Caco-2 (cell line): ENCODE results near the gene COL4A4. TPM values are rescaled to one million over a fixed set of nuclear protein-coding genes. Genes with fewer than 3 reads are reported as not detected.

Experiments
- BruUV-seq: library from RNA; stranded (reverse); fragments of 400-500 nt; replicated peaks from 2 replicates; lab custom pipeline; 2021; lab: Mats Ljungman, UMichigan
- CTCF ChIA-PET: fragments of 300-600 bp; sonication (Branson Sonifier 250); formaldehyde crosslinking; loops from one replicate; lab custom pipeline; 2022; ENCODE audit warnings: antibody characterized with exemption; lab: Charles Lee
- POLR2A ChIA-PET: fragments of 300-600 bp; sonication (Branson Sonifier 250); formaldehyde crosslinking; loops from one replicate; lab custom pipeline; 2022; ENCODE audit warnings: antibody characterized with exemption; lab: Charles Lee
- DNase-seq, 2 experiments: peaks; one replicate each; pipeline versions ENCODE4 v3.0.0 to v3.0.0-alpha.2; 2020 to 2022
- H3K27me3 ChIP-seq: replicated peaks from 2 replicates; pipeline ENCODE4 v1.6.0; 2011; ENCODE audit warnings: low read length; ENCODE audit not compliant: control insufficient read depth, insufficient read depth
- H3K36me3 ChIP-seq: 2 replicates; pipeline ENCODE4 v1.5.1; 2011; ENCODE audit warnings: low read length; ENCODE audit not compliant: control insufficient read depth, insufficient read depth
- H3K4me1 ChIP-seq: fragments of 250-450 bp; sonication (Bioruptor Pico); 2 replicates; pipeline ENCODE4 v1.5.1; 2020; ENCODE audit warnings: mild to moderate bottlenecking
- H3K4me3 ChIP-seq: 2 replicates; pipeline ENCODE4 v1.5.1; 2011; ENCODE audit warnings: low read depth, mild to moderate bottlenecking, control low read depth, low read length
- H3K9me3 ChIP-seq: fragments of 250-450 bp; sonication (Bioruptor Pico); 2 replicates; pipeline ENCODE4 v1.5.1; 2020; ENCODE audit warnings: mild to moderate bottlenecking, moderate library complexity
- H3K27ac Mint-ChIP-seq: one replicate; pipeline ENCODE4 v1.8.0; 2022; ENCODE audit warnings: mixed read lengths; ENCODE audit not compliant: unreplicated experiment
- H3K27me3 Mint-ChIP-seq: one replicate; pipeline ENCODE4 v1.8.0; 2022; ENCODE audit warnings: mixed read lengths; ENCODE audit not compliant: insufficient read depth, unreplicated experiment
- H3K36me3 Mint-ChIP-seq: one replicate; pipeline ENCODE4 v1.8.0; 2022; ENCODE audit warnings: mild to moderate bottlenecking, mixed read lengths; ENCODE audit not compliant: insufficient read depth, unreplicated experiment
- H3K4me1 Mint-ChIP-seq: one replicate; pipeline ENCODE4 v1.8.0; 2022; ENCODE audit warnings: low read depth, mixed read lengths; ENCODE audit not compliant: unreplicated experiment
- H3K4me3 Mint-ChIP-seq: one replicate; pipeline ENCODE4 v1.8.0; 2022; ENCODE audit warnings: mild to moderate bottlenecking, moderate library complexity, mixed read lengths; ENCODE audit not compliant: unreplicated experiment
- H3K9me3 Mint-ChIP-seq: one replicate; pipeline ENCODE4 v1.8.0; 2022; ENCODE audit warnings: mixed read lengths; ENCODE audit not compliant: unreplicated experiment
- intact Hi-C: fragments of 100-400 bp; cut with micrococcal nuclease; formaldehyde crosslinking; loops from one replicate; pipeline ENCODE4 v1.10.0; 2022; ENCODE audit not compliant: unreplicated experiment
- total RNA-seq: library from RNA; stranded (reverse); gene quantifications from 2 replicates; pipeline ENCODE4 v1.2.3, GENCODE V29; 2022
- TF ChIP-seq, protein P1 (sequence below), 2 experiments: fragments of 200-600 bp in 1 of 2; IDR thresholded peaks; 1 replicate in 1 of 2; 2 replicates in 1 of 2; pipeline versions ENCODE4 v1.5.1 to v1.8.0; 2011 to 2022; ENCODE audit warnings: antibody characterized with exemption in 1 of 2, control low read depth in 1 of 2, inconsistent platforms in 1 of 2, low read depth in 1 of 2, low read length in 1 of 2, mild to moderate bottlenecking in 1 of 2, moderate library complexity in 1 of 2; ENCODE audit not compliant: insufficient read depth in 1 of 2, severe bottlenecking in 1 of 2, unreplicated experiment in 1 of 2

The COL4A4 gene
- total RNA-seq, 1 experiment from 2014 or later, result 8.7 TPM

DNA sequence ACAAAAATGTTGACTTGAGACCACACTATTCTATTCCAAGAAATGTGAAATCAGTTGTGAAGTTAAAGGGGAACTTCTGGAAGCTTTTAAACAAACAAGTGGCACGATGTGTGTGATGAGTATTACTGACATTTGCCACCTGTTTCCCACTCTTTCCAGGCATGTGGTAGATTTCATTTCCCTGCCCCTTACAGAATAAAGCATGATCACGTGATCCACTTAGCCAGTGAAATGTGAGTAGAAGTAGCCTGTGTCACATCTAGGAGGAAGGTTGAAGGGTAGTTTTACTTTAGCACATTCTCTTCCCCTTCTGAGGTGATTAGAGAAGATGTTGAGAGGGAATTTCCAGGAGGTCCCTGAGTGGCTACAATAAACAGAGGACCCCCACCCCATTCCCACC, 3.8 kb downstream of the COL4A4 start:
- Mint-ChIP-seq H3K4me3 (no peak overlapping the region), H3K36me3 (no peaks in the 10 kb centered on the region), H3K4me1 (no peaks in the 10 kb centered on the region), H3K27ac (no peak overlapping the region), H3K27me3 (peaks cover 4% of the 10 kb centered on the region), H3K9me3 (no peaks in the 10 kb centered on the region)
- H3K27me3 ChIP-seq, result no peaks in the 10 kb centered on the region
- no peak for DNase-seq
- intact Hi-C loops, result loop anchor here (10.0 kb wide), 1 partner anchor 165 kb away; the partner anchor contains the start of gene MFF
- no peaks in the 10 kb centered on the region for H3K36me3 ChIP-seq
- H3K4me1 ChIP-seq, result no peaks in the 10 kb centered on the region
- H3K4me3 ChIP-seq, result no peak overlapping the region
- BruUV-seq, result no TSS peak
- H3K9me3 ChIP-seq, result no peaks in the 10 kb centered on the region
- TF ChIP-seq, protein P1, sequence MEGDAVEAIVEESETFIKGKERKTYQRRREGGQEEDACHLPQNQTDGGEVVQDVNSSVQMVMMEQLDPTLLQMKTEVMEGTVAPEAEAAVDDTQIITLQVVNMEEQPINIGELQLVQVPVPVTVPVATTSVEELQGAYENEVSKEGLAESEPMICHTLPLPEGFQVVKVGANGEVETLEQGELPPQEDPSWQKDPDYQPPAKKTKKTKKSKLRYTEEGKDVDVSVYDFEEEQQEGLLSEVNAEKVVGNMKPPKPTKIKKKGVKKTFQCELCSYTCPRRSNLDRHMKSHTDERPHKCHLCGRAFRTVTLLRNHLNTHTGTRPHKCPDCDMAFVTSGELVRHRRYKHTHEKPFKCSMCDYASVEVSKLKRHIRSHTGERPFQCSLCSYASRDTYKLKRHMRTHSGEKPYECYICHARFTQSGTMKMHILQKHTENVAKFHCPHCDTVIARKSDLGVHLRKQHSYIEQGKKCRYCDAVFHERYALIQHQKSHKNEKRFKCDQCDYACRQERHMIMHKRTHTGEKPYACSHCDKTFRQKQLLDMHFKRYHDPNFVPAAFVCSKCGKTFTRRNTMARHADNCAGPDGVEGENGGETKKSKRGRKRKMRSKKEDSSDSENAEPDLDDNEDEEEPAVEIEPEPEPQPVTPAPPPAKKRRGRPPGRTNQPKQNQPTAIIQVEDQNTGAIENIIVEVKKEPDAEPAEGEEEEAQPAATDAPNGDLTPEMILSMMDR (IDR thresholded peaks at IDR 0.05; ENCODE audit: insufficient read depth in 1 of 2, low read depth in 1 of 2, low read length in 1 of 2, severe bottlenecking in 1 of 2, unreplicated experiment in 1 of 2), result no peak
- ChIA-PET POLR2A (no interaction called here), CTCF (no interaction called here)

DNA sequence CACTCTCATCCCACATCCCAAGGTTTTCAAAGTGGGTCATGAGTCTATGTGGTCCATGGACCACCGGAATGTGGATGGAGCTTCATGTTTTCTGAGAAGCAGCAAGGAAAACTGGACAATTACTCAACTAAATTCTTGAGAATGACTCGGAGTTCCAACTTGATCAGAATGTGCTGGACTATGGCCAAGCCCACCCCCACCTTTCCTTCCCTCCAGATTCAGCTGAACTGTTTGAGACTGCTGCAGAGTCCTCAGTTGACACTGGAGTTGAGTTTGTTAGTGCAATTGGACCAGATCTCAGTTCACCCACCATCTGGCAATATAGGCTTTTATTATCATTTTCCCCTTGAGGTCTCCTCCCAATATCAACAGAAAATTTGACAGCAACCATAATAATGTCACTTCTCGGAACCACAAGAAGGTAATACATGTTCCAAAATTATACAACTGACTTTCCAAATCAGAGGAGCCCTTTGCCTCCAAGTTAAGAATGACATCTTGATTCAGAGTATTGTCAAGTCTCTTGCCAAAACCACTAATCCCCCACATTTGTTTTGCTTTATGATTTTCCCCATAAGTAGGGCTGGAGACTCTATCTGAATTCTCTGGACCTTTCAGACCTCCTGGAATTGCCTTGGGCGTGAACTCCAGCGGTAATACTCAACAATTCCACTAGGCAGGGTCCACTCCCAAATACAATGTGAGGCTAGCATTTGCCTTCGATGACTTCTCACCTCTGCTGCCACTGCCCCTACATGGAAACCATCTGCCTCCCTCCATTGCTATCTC, 8.8 kb downstream of the COL4A4 start:
- H3K36me3 Mint-ChIP-seq, result no peaks in the 10 kb centered on the region
- Histone ChIP-seq H3K36me3 (no peaks in the 10 kb centered on the region), H3K27me3 (no peaks in the 10 kb centered on the region), H3K9me3 (no peaks in the 10 kb centered on the region), H3K4me1 (peaks cover 7% of the 10 kb centered on the region; the same call in 1 of the 2 replicates), H3K4me3 (no peak overlapping the region)
- DNase-seq, result no peak
- TF ChIP-seq, protein P1 (IDR thresholded peaks at IDR 0.05; ENCODE audit: insufficient read depth in 1 of 2, low read depth in 1 of 2, low read length in 1 of 2, severe bottlenecking in 1 of 2, unreplicated experiment in 1 of 2), result no peak
- H3K9me3 Mint-ChIP-seq, result no peaks in the 10 kb centered on the region
- no peaks in the 10 kb centered on the region for H3K27me3 Mint-ChIP-seq
- no TSS peak for BruUV-seq
- ChIA-PET CTCF (interaction anchor here (0.7 kb wide), 1 partner anchor 479 kb away, joined by 3 read pairs; no protein-coding TSS in a partner anchor), POLR2A (no interaction called here)
- no peak overlapping the region for H3K4me3 Mint-ChIP-seq
- peaks cover 17% of the 10 kb centered on the region for H3K4me1 Mint-ChIP-seq
- H3K27ac Mint-ChIP-seq, result no peak overlapping the region
- intact Hi-C loops, result no loop called here

DNA sequence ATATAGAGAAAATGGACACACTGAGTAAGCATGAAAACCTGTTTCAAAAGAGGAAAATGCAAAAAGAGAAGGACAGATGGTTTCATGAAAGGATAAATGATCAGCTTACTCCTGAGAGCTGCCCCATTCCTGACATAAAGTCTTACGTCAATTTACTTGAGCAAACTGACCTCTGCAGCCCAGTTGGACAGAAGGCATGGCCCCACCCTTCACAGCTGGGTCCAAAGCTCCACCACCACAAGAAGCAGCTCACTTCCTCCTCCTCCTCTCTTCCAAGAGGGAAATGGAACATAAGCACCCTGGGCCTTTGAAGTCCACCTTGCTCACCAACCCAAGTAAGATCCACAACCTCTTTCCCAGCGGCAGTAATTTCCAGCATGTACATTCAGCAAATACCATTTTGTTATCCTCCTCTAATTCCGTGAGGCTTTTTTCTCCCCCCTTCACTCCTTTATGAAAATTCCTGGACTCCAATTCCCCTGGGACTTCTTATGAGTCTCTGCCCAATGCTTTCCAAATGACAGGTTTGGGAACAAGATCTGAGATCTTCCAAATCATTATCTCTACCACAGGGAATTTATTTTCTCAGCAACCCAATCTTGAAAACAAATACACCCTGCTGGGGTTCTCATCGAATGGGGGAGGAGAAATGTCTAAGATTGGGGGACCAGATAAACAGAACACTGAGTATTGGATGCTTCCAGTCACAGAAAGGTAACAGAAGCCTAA, 10.1 kb downstream of the COL4A4 start:
- DNase-seq, result peak in 1 of 2 experiments; percentile 8
- TF ChIP-seq, protein P1 (IDR thresholded peaks at IDR 0.05; ENCODE audit: insufficient read depth in 1 of 2, low read depth in 1 of 2, low read length in 1 of 2, severe bottlenecking in 1 of 2, unreplicated experiment in 1 of 2), result no peak
- H3K4me1 Mint-ChIP-seq, result peaks cover 17% of the 10 kb centered on the region
- no peaks in the 10 kb centered on the region for H3K9me3 ChIP-seq
- ChIA-PET POLR2A (no interaction called here), CTCF (interaction anchor here (0.7 kb wide), 1 partner anchor 37 kb away, joined by 3 read pairs; no protein-coding TSS in a partner anchor)
- intact Hi-C loops, result no loop called here
- no peaks in the 10 kb centered on the region for H3K27me3 ChIP-seq
- H3K27ac Mint-ChIP-seq, result peak overlapping the region; percentile 16
- H3K9me3 Mint-ChIP-seq, result no peaks in the 10 kb centered on the region
- H3K36me3 ChIP-seq, result no peaks in the 10 kb centered on the region
- no peaks in the 10 kb centered on the region for H3K27me3 Mint-ChIP-seq
- no peak overlapping the region for H3K4me3 ChIP-seq
- peaks cover 7% of the 10 kb centered on the region; the same call in 1 of the 2 replicates for H3K4me1 ChIP-seq
- no TSS peak for BruUV-seq
- H3K36me3 Mint-ChIP-seq, result no peaks in the 10 kb centered on the region
- H3K4me3 Mint-ChIP-seq, result no peak overlapping the region
